CD14-positive monocyte (primary cell): ENCODE data around the gene FHIT. TPM values are rescaled to one million over a fixed set of nuclear protein-coding genes. Genes with fewer than 3 reads are reported as not detected.

Experiments
- DNase-seq, 3 donors: peaks; one replicate each; pipeline ENCODE4 v3.0.0-alpha.2; 2011 to 2022
- H2AFZ ChIP-seq: 2 replicates; pipeline ENCODE4 v1.6.0; 2012; ENCODE audit warnings: mild to moderate bottlenecking, low read depth, low read length, inconsistent platforms; ENCODE audit not compliant: insufficient read depth, poor library complexity, severe bottlenecking
- H3K27ac ChIP-seq, 2 donors: 1 replicate in 1 of 2; 2 replicates in 1 of 2; pipeline ENCODE4 v1.5.1; 2012 to 2013; ENCODE audit warnings: low read length in 2 of 2, control low read depth in 1 of 2, inconsistent platforms in 1 of 2, low read depth in 1 of 2, mild to moderate bottlenecking in 1 of 2
- H3K27me3 ChIP-seq, 2 donors: one replicate each; pipeline versions ENCODE4 v1.6.0 to v1.6.1; 2011 to 2013; ENCODE audit warnings: low read length in 2 of 2; ENCODE audit not compliant: control insufficient read depth in 2 of 2, insufficient read depth in 2 of 2
- H3K36me3 ChIP-seq, 2 donors: replicated peaks in 1 of 2; 1 replicate in 1 of 2; 2 replicates in 1 of 2; pipeline versions ENCODE4 v1.5.1 to v1.6.1; 2012 to 2013; ENCODE audit warnings: low read length in 2 of 2, control low read depth in 1 of 2, inconsistent platforms in 1 of 2, mild to moderate bottlenecking in 1 of 2; ENCODE audit not compliant: insufficient read depth in 2 of 2, control insufficient read depth in 1 of 2
- H3K4me1 ChIP-seq, 2 donors: 1 replicate in 1 of 2; 2 replicates in 1 of 2; pipeline versions ENCODE4 v1.5.1 to v1.6.1; 2012 to 2013; ENCODE audit warnings: low read length in 2 of 2, control low read depth in 1 of 2, inconsistent platforms in 1 of 2, mild to moderate bottlenecking in 1 of 2, moderate library complexity in 1 of 2; ENCODE audit not compliant: insufficient read depth in 2 of 2, control insufficient read depth in 1 of 2
- H3K4me2 ChIP-seq: replicated peaks from 2 replicates; pipeline ENCODE3; 2012; ENCODE audit warnings: low read length, moderate library complexity, mild to moderate bottlenecking; ENCODE audit not compliant: poor library complexity, severe bottlenecking; ENCODE audit errors: extremely low read depth
- H3K4me3 ChIP-seq, 3 experiments: fragments of 200-600 bp in 1 of 3; sonication (generic) in 1 of 3; replicated peaks in 1 of 3; 1 replicate in 2 of 3; 2 replicates in 1 of 3; pipeline ENCODE4 v1.5.1; 2011 to 2013; ENCODE audit warnings: low read length in 3 of 3, mild to moderate bottlenecking in 3 of 3, control low read depth in 2 of 3, low read depth in 2 of 3, inconsistent platforms in 1 of 3, moderate library complexity in 1 of 3
- H3K79me2 ChIP-seq: 2 replicates; pipeline ENCODE4 v1.6.0; 2012; ENCODE audit warnings: mild to moderate bottlenecking, control low read depth, inconsistent platforms, low read length, moderate library complexity; ENCODE audit not compliant: insufficient read depth
- H3K9ac ChIP-seq: 2 replicates; pipeline ENCODE4 v1.6.0; 2017; ENCODE audit warnings: low read length, mild to moderate bottlenecking; ENCODE audit not compliant: insufficient read depth, poor library complexity, severe bottlenecking
- H3K9me3 ChIP-seq, 2 donors: replicated peaks in 1 of 2; 1 replicate in 1 of 2; 2 replicates in 1 of 2; pipeline versions ENCODE4 v1.5.1 to v1.6.1; 2012 to 2013; ENCODE audit warnings: low read length in 2 of 2, control low read depth in 1 of 2; ENCODE audit not compliant: control insufficient read depth in 1 of 2, insufficient read depth in 1 of 2
- H4K20me1 ChIP-seq: 2 replicates; pipeline ENCODE4 v1.6.0; 2012; ENCODE audit warnings: mild to moderate bottlenecking, low read length, control low read depth, moderate library complexity; ENCODE audit not compliant: insufficient read depth
- H3K27ac Mint-ChIP-seq, 7 donors: one replicate each; pipeline ENCODE4 v1.8.0; 2020; ENCODE audit warnings: mild to moderate bottlenecking in 7 of 7, mixed read lengths in 7 of 7, moderate library complexity in 6 of 7, inconsistent platforms in 2 of 7
- H3K27me3 Mint-ChIP-seq, 3 donors: one replicate each; pipeline ENCODE4 v1.8.0; 2021 to 2022; ENCODE audit warnings: low read depth in 3 of 3, mild to moderate bottlenecking in 3 of 3, mixed read lengths in 3 of 3, moderate library complexity in 3 of 3, inconsistent platforms in 1 of 3
- H3K36me3 Mint-ChIP-seq, 2 donors: one replicate each; pipeline ENCODE4 v1.8.0; 2020; ENCODE audit warnings: mixed read lengths in 2 of 2, inconsistent platforms in 1 of 2, mild to moderate bottlenecking in 1 of 2
- H3K4me1 Mint-ChIP-seq: one replicate; pipeline ENCODE4 v1.8.0; 2020; ENCODE audit warnings: mild to moderate bottlenecking, mixed read lengths
- H3K4me3 Mint-ChIP-seq, 2 donors: one replicate each; pipeline ENCODE4 v1.8.0; 2020; ENCODE audit warnings: mild to moderate bottlenecking in 2 of 2, mixed read lengths in 2 of 2, moderate library complexity in 1 of 2
- H3K9me3 Mint-ChIP-seq, 7 donors: one replicate each; pipeline ENCODE4 v1.8.0; 2020 to 2022; ENCODE audit warnings: mixed read lengths in 7 of 7, mild to moderate bottlenecking in 6 of 7, moderate library complexity in 6 of 7, inconsistent platforms in 2 of 7
- WGBS: methylation state at CpG from one replicate; pipeline ENCODE4 v1.1.5; 2013; ENCODE audit warnings: missing lambda C conversion rate; ENCODE audit not compliant: insufficient coverage; 5-methylcytosine and 5-hydroxymethylcytosine counted together
- intact Hi-C, 2 donors: fragments of 100-400 bp; cut with micrococcal nuclease; formaldehyde crosslinking; loops; one replicate each; pipeline versions ENCODE4 v1.15.0 to v1.15.1; 2023
- polyA plus RNA-seq, 3 donors: library from polyadenylated mRNA; depleted of rRNA in 1 of 3; unstranded in 2 of 3; stranded (reverse) in 1 of 3; fragments of 300-500 nt in 2 of 3; fragments of >200 nt in 1 of 3; fragmentation: Illumina TruSeq in 2 of 3; gene quantifications; 1 replicate in 2 of 3; 2 replicates in 1 of 3; pipeline ENCODE4 v1.2.3, GENCODE V29; 2012 to 2021
- TF ChIP-seq, protein P1 (sequence below): fragments of 200-600 bp; IDR thresholded peaks from one replicate; pipeline ENCODE4 v1.8.0; 2022; ENCODE audit warnings: antibody characterized with exemption, mild to moderate bottlenecking

Gene FHIT
- polyA plus RNA-seq, 3 donors, result 1.7 to 3.4 (median 3.2) TPM

DNA sequence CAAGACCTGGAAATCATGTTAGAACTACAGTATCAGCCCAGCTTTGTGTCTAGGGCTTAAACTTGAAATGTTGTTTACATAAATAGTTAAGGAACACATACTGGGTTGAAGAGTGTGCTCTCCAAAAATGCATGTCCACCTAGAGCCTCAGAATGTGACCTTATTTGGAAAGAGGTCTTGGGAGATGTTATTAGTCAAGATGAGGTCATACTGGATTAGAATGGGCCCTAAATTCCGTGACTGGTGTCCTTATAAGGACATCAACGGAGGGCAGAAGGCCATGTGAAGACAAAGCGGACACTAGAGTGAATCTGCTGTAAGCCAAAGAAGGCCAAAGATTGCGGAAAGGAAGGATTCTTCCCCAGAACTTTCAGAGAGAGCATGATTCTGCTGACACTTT, 1442.2 kb downstream of the FHIT start:
- Histone ChIP-seq H3K9me3 (no peaks in the 10 kb centered on the region), H3K27ac (no peak overlapping the region), H3K36me3 (no peaks in the 10 kb centered on the region), H3K9ac (no peak overlapping the region), H4K20me1 (no peaks in the 10 kb centered on the region), H2AFZ (no peak overlapping the region), H3K4me1 (no peaks in the 10 kb centered on the region), H3K4me2 (no peak overlapping the region), H3K79me2 (no peaks in the 10 kb centered on the region), H3K27me3 (no peaks in the 10 kb centered on the region), H3K4me3 (no peak overlapping the region)
- Mint-ChIP-seq H3K9me3 (no peaks in the 10 kb centered on the region), H3K36me3 (no peaks in the 10 kb centered on the region), H3K4me3 (no peak overlapping the region), H3K27ac (no peak overlapping the region), H3K27me3 (peaks cover 3 to 10% (median 7%) of the 10 kb centered on the region in 3 donors), H3K4me1 (no peaks in the 10 kb centered on the region)
- WGBS, result 0% methylated on average over 1 of the region's 4 CpGs
- intact Hi-C loops, result no loop called here
- TF ChIP-seq, protein P1, sequence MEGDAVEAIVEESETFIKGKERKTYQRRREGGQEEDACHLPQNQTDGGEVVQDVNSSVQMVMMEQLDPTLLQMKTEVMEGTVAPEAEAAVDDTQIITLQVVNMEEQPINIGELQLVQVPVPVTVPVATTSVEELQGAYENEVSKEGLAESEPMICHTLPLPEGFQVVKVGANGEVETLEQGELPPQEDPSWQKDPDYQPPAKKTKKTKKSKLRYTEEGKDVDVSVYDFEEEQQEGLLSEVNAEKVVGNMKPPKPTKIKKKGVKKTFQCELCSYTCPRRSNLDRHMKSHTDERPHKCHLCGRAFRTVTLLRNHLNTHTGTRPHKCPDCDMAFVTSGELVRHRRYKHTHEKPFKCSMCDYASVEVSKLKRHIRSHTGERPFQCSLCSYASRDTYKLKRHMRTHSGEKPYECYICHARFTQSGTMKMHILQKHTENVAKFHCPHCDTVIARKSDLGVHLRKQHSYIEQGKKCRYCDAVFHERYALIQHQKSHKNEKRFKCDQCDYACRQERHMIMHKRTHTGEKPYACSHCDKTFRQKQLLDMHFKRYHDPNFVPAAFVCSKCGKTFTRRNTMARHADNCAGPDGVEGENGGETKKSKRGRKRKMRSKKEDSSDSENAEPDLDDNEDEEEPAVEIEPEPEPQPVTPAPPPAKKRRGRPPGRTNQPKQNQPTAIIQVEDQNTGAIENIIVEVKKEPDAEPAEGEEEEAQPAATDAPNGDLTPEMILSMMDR, result no peak
- DNase-seq, result no peak

DNA sequence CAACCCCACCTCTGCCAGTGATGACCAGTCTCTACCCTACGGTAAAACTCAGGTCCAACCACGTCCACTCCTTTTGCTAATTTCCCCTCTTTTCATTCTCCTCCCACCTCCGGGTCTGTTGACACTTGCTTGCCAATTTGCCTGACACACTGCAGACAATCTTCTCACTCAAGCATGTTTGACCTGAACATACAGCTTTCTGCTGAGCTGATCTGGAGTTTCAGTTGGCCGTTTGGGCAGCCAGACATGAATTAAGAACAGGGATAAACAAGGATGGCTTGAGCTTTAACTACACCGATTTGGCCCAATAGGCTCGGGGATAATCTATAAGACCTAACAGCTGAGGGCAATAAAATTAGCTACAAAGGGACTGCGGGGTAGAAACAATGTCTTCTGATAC, 1442.8 kb downstream of the FHIT start:
- H3K9me3 ChIP-seq, result no peaks in the 10 kb centered on the region
- WGBS, result 82% methylated on average over 3 of the region's 7 CpGs
- H3K9ac ChIP-seq, result no peak overlapping the region
- Mint-ChIP-seq H3K9me3 (no peaks in the 10 kb centered on the region), H3K36me3 (no peaks in the 10 kb centered on the region), H3K27me3 (peaks cover 3 to 10% (median 7%) of the 10 kb centered on the region in 3 donors), H3K27ac (no peak overlapping the region), H3K4me1 (no peaks in the 10 kb centered on the region), H3K4me3 (no peak overlapping the region)
- TF ChIP-seq, protein P1, result no peak
- intact Hi-C loops, result no loop called here
- H3K4me3 ChIP-seq, result no peak overlapping the region
- H3K27me3 ChIP-seq, result no peaks in the 10 kb centered on the region
- H3K4me1 ChIP-seq, result no peaks in the 10 kb centered on the region
- no peaks in the 10 kb centered on the region for H4K20me1 ChIP-seq
- no peak overlapping the region for H2AFZ ChIP-seq
- no peak overlapping the region for H3K27ac ChIP-seq
- DNase-seq, result no peak
- no peaks in the 10 kb centered on the region for H3K36me3 ChIP-seq
- H3K4me2 ChIP-seq, result no peak overlapping the region
- H3K79me2 ChIP-seq, result no peaks in the 10 kb centered on the region
